Dedifferentiated amniotic fluid mesenchymal stem cell (primary cell): ENCODE measurements around the gene SHFL.
A peak's percentile ranks its signal among the peaks of the same experiment; 100 is the strongest.

ENCODE experiments used
- DNase-seq: peaks from one replicate; pipeline ENCODE4 v3.0.0-alpha.2; 2016; ENCODE audit errors: extremely low spot score

Gene SHFL

DNA sequence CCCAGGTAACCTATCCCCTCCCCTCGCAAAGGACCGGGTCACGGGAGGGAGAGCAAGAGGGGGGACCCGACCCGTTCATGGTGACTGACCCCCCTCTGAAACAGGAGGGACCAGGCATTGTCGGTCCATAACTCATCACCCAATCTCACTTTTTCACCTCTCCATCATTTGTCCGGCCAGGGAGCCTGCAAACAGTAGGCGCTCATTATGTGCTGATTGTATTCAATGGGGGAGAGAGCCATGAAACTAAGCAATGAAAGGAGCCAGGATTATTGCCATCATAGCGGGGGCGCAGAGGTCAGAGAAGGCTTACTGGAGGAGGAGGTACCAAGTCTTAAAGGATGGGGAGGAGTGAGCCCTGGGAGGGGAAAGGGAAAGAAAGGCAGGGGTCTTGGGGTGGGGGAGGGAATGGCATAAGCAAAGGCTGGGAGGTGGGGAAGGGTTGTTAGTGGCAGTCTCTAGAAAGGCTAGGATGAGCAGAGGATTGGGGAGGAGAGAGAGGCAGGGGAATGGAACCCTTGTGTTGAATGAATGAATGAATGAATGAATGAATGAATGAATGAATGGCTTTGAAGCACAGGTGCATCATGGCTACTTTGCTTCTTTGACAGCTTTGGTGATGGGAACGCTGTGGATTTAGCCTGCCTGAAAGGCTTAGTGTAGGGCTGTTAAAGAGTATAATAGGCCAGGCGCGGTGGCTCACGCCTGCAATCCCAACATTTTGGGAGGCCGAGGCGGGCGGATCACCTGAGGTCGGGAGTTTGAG, 1.4 kb downstream of the SHFL start:
- no peak for DNase-seq

DNA sequence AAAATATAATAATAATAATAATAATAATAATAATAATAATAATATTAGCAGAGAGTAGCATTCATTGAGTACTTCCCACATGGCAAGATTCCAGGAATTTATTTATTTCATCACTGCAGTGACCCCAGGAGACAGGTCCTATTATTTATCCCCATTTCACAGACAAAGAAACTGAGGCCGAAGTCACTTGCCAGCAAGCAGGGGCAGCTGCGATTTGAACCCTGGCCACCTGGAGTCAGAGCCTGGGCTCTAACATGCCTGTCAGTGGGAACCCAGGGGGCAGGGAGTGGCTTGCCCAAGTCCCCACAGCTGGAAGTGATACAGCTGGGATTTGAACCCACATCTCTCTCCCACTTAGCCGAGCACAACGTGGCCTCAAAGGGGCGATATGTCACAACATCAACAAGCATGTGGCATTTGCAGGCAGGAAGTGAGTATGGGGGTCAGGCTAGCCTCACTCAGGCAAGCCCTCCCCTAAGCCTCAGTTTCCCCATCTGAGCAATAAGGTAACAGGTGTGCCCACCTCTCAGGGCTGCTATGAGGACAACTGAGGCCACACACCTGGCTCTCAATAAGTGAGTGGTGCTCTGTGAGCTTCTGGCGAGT, 2.9 kb downstream of the SHFL start:
- no peak for DNase-seq

DNA sequence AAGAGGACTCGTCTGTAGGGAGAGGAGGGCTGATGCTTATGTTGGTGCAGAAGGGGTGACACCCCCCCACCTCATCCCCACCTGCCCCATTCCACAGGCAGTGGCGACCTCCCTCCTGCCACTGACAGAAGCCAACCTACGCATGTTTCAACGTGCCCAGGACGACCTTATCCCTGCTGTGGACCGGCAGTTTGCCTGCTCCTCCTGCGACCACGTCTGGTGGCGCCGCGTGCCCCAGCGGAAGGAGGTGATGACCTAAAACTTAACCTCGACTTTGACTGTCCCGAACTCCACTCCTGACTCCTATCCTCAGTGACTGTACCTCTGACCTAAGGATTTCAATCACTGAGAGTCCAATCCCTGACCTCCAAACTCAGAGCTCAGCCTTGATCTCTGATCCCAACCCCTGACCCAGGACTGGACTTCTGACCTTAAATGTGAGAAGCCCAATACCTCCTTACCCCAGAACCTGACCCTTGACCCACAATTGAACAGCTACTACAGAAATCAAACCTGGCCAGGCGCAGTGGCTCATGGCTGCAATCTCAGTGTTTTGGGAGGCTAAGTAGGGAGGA, 3.8 kb downstream of the SHFL start:
- no peak for DNase-seq

DNA sequence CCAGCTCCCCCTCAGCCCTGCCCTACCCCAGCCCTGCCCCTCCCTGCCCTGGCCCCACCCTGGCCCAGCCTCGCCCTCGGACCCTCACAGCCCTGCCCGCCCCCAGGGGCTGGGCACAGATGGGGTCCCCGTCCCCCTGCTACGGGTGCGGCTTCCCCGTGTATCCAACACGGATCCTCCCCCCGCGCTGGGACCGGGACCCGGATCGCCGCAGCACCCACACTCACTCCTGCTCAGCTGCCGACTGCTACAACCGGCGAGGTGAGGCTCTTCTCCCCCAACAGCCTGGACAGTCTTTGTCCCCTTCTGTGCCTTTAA, 5.2 kb downstream of the SHFL start:
- DNase-seq = no peak

DNA sequence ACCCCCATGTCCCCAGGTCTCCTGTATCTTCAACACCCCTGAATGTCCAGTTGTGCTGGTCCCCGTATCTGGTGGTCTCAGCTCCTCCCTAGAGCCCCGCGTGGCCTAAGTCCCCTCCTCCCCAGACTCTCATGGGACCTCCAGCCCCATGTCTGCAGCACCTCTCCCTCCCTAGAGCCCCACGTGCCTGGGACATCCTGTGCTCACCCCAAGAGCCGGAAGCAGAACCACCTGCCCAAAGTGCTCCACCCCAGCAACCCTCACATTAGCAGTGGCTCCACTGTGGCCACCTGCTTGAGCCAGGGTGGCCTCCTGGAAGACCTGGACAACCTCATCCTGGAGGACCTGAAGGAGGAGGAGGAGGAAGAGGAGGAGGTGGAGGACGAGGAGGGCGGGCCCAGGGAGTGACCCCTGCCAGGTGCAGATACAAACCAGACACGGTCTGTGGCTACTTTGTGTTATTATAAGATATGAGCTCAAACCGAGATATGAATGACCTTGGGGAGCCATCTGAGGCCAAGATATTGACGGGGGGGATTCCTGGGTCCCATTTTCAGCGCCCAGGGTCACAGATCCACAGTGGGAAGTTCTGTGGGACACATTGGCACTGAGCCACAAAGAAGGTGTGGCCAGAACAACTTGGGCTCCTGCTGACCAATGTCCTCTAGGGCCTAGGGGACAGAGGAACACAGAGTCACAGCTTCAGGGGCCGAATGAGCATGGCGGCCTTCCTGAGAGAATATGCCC, 6.0 kb downstream of the SHFL start:
- no peak for DNase-seq

DNA sequence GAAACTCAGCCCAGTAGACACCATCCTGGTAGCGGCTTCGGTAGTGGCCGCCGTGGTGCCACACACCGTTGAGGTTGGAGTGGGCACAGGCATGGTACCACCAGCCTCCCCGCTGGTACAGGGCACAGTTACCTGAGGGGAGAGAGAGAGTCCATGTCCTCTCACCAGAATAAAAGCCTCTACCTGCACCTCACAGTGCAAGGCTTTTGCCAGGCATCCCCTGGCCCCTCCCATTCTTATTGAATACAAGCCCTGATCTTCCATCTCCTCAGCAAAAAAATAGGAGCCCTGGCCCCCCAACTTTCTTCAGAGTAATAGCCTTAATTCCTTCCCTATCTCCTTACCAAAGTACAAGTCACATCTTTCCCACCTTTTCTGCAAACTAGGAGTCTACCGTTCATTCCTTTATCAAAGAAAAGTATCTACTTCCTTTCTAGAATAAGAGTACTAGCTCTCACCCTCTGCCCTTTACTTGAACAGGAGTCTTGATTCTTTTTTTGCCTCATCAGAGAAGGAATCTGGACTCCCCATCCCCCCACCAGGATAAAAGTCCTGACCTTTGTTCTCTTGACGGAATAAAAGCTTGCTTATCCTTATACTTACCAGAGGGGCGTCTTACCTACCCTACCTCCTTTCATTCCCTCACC, 6.7 kb downstream of the SHFL start:
- DNase-seq = no peak

DNA sequence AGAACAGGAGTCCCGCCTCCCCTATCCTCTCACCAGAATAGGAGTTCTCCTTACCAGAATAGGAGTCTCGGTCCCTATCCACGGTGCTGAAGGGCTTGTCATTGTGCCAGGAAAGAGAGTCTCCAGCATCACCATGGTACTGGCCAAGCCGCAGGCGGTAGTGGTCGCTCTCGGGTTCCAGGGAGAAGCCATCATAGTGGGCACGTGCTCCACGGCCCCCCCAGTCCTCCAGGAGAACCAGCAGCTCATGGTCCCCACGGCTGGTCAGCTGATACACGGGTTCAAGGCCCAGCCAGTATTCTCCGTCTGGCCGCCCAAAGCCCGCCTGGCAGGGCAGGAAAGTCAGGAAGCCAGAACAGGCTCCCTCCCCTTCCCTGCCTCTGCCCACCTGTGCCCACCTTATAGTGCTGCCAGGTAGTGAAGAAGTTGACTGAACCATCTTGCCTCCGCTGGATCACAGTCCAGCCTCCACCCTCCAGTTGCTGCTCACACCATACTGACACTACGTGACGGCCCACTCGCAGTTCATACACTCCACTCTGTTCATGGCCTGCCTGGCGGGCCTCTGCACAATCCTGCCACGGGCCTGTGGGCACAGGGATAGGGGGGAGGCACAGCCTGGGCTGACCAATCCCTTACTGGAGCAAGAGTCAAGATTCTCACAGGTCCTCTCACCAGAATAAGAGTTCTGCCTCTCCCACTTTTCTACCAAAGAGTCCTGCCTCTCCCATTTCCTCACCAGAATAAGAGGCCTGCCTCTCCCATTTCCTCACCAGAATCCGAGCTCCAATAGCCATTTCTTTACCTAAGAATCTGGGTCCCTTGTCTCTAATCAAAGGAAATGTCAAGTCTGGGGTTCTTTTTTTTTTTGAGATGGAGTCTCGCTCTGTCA, 7.4 kb downstream of the SHFL start:
- DNase-seq = no peak

DNA sequence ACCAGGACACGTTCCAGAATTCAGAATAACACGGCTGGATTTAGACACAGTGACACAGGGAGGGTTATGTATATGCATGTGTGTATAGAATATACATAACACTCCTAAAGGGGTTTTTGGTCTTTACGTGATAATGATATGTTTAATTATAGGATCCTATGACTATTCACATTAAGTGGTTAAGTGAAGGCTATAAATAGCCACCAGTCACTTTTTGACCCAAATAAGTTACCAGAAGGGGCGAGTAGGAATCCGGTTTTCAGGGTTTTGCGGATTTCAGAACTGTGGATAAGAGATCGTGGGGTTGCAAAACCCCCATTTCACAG, 9.5 kb downstream of the SHFL start:
- no peak for DNase-seq

DNA sequence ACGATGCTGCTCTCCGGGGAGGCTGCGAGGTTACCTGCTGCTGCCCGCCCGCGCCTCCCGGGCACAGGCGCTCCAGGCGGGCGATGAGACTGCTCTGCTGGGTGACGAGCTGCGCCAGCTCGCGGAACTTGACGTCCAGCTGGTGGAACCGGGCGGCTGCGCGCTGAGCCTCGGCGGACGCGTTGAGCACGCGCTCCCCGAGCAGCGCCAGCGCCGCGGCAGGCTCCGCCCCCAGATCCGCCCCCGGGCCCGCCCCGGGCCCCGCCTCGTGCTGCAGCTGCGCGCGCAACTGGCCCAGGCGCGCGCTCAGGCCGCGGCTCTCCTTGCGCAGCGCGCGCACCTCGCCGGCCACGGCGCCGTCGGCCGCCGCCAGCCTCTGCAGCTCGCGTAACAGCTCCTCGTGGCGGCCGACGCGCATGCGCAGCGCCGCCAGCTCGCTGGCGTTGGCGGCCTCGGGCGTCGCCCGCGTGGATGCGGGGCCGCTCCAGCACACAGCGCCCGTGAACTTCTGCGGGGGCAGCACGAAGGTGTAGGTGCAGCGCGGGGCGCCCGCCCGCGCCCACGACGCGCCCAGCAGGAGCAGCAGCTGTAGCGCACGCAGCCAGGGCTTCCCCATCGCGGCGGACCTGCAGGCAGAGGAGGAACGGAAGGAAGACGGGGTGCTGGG, 10.0 kb downstream of the SHFL start:
- DNase-seq = peak; percentile 81

DNA sequence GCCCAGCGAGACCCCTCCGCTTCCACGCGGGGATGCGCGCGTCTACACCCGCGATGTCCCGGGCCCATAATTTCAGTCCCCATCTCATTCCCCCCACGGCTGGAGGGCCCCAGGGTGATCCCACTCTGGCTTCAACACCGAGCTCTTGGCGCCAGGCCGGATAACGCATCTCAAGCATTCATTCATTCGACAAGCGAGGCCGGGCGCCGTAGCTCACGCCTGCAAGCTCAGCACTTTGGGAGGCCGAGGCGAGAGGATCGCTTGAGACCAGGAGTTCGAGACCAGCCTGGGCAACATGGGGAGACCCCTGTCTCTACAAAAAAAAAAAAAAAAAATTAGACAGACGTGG, 10.5 kb downstream of the SHFL start:
- no peak for DNase-seq

DNA sequence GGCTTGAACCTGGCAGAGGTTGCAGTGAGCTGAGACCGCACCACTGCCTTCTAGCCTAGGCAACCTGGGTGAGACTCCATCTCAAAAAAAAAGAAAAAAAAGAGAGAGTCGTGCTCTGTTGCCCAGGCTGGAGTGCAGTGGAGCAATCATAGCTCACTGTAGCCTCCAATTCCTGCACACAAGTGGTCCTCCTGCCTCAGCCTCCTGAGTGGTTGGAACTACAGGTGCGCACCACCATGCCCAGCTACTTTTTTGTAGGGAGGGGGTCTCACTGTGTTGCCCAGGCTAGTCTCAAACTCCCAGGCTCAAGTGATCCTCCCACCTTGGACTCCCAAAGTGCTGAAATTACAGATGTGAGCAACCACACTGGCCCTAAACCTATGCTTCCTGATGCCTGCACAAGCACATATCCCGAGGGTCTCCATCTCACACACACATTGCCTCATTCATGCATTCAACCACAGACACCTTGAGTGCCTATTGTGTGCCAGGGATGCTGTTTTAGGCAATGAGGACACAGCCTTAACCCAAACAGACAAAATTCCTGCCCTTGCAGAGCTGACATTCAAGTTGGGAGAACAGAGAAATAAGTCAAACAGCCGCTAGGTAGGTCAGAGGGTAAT, 14.2 kb downstream of the SHFL start:
- no peak for DNase-seq

DNA sequence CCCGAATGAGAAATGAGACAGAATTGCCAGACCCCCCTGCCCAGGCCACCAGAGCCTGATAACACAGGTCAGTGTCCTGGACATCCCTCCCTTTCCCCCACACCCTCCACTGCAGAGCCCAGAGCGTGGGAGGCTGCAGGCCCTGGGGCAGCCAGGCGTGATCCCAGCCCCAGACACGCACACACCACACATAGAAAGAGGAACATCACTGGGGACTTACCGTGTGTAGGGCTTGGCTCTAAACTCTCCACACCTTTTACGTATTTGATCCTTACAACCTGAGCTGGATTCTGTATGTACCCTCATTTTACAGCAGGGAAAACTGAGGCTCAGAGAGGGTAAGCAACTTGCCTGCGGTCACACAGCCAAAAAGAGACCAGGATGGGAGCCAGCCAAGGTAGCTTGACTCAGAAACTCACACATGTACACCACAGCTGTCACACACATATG, 16.7 kb downstream of the SHFL start:
- DNase-seq = no peak

DNA sequence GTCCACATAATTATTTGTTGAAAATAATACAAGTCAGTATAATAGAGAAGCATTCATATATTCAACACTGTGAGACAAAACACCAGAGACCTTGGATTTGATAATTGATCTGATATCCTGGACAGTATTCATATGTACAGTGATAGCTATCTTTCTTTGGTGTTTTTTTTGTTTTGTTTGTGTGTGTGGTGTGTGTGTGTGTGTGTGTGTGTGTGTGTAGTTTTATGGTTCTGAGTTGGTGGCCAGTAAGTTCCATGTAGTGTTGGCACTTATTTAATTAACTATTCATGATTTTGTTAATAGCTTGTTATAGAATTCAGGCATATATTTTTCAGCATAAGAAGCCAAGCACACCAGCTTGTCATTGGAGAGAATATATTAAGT, 18.0 kb downstream of the SHFL start:
- DNase-seq = no peak

DNA sequence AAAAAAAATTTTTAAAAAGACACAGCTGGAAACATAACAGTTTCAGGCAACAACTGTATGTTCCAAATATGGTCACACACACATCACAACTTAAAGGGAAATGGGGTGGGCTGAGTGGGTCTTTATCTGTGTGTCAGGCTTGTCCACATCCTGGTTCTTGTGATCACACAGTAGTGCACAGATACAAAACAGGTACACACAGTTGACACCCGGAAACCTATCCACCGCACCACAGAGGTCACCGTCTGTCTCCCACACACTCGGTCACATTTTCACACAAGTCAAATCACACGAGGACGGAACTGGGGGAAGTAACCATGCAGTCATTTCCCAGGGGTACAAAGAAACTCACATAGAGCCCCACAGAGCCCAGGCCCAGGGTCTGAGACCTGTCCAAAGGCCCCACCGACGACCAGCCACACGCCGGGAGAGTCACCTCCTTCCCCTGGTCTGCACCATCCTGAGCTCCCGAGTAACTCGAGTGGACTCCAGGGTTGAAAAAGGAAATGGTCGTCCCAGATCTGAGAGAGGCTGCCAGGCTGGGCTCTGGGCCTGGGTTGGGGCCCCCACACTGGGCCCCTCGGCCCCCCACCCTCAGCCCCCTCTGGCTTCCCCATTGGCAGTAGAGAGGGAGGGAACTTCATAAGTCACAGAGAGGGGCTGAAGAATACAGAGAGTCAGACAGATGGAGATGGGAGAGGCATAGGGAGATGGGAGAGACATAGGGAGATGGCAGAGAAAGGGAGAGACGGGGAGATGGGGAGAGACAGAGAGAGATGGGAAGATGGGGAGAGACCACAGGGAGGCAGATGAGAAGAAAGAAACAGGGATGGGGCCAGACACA, 18.8 kb downstream of the SHFL start:
- no peak for DNase-seq

DNA sequence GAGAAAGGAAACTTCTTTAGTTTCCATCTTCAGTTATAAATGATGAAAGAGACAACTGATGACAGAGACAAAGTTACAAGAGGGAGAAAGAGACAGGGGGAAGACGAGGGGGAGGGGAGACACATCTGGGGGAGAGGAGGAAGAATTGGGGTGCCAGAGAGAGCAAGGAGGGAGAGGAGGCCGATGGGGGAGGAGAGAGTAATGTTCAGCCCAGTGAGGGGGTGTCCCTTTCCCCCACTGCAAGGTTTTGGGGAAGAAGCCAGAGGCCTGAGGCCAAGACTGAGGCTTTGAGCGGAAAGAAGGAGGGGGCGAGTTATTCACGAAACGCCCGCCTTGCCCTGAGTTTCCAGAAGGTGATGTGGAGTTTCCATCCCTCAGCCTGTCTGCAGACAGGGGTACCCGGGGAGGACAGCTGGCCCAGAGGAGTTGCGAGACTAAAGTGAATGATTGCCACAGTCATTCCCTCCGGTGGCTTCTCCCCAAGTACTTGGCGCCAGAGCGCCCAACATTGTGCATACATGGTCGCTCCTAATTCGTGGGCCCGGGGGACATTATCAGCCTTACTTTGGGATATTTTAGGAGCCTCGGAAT, 19.5 kb downstream of the SHFL start:
- DNase-seq = no peak

DNA sequence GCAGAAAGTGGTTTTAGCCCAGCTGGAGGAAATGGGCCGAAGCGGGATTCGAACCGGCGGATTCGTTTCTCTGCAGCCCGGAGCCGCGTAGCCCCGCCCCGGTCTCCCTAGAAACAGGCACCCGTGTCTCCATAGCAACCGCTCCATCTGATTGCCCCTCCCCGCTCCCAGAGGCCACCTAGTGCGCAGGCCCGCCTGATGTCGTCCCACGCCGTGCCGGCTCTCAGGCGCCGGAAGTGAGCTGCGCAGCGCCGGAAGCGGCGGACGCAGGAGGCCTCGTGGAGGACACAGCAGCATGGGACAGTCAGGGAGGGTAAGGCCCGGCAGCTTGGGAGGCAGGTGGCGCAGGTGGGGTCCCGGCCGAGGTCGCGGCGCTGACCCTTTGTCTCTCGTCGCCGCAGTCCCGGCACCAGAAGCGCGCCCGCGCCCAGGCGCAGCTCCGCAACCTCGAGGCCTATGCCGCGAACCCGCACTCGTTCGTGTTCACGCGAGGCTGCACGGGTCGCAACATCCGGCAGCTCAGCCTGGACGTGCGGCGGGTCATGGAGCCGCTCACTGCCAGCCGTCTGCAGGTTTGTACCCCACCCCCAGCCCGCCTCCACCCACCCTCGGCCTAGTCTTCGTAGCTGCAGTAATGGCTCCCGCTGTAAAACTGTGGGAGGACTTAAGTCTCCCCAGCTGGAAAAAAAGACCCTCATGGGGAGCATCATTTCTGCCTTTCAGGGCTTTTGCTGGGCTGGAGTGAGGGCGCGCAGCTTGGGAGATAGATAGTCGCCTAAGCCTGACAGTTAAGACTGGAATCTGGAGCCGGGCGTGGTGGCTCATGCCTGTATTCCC, 20.2 kb downstream of the SHFL start, which contains the start of gene PPAN:
TSS of gene PPAN (plus strand) at position 263 of the 837 bp plus-strand sequence. CDS start at position 296, 33 bp downstream.
- DNase-seq = peak; percentile 99

DNA sequence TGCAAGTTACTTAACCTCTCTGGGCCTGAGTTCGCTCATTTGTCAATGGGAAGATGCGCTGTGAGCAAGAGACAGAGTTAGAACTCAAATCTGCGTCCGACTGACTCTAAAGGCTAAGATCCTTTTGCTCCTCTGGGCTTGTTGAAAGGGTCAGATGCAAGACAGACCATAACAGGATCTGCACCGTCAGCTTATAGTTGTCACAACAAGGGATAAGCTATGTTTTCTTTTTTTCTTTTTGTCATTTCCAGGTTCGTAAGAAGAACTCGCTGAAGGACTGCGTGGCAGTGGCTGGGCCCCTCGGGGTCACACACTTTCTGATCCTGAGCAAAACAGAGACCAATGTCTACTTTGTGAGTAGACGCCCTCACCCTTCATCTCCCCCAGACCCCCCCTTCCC, 21.1 kb downstream of the SHFL start:
- no peak for DNase-seq

DNA sequence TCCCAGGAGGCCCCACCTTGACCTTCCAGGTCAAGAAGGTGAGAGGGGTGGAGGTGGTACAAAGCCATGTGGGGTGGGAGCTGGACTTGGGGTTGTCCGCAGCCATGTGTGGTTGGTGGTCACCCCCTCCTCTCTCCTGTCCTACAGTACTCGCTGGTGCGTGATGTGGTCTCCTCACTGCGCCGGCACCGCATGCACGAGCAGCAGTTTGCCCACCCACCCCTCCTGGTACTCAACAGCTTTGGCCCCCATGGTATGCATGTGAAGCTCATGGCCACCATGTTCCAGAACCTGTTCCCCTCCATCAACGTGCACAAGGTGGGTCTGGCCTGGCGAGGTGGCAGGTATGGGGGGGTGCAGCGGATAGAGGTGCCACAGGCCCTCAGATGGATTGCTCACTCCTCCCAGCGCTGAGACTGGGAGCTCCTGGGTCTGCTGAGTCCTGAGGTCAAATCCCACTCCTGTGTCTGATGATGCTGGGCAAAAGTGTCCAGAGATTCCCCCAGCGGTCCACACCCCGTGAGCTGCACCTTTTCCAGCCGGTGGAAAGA, 21.8 kb downstream of the SHFL start:
- no peak for DNase-seq
